Ramos (cell line): ENCODE data around the gene SMC6.

Experiments
- in situ Hi-C: fragments of 300-500 bp; cut with MboI; formaldehyde crosslinking; loops from one replicate; pipeline ENCODE4 v1.14.3; 2022; ENCODE audit warnings: low sequenced_read_pairs; ENCODE audit not compliant: unreplicated experiment

Gene SMC6

DNA sequence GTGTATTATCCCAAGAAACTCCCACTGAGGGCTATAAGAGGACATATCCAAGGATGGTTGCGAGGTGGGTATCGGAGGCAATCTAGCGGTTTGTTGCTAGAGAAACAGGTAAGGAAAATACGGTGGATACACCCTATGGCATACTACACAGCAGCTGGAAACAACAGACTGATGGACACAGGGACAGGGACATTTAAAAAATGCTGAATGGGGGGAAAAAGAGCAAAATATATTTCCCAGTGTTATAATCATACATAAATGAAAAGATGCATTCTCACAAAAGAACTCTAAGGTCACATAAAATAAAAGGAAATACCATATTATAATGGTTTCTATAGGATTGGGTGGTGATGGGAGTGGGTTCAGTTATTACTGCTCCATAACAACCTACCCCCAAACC is 95.9 kb downstream of the SMC6 start:
- in situ Hi-C loops = no loop called here

DNA sequence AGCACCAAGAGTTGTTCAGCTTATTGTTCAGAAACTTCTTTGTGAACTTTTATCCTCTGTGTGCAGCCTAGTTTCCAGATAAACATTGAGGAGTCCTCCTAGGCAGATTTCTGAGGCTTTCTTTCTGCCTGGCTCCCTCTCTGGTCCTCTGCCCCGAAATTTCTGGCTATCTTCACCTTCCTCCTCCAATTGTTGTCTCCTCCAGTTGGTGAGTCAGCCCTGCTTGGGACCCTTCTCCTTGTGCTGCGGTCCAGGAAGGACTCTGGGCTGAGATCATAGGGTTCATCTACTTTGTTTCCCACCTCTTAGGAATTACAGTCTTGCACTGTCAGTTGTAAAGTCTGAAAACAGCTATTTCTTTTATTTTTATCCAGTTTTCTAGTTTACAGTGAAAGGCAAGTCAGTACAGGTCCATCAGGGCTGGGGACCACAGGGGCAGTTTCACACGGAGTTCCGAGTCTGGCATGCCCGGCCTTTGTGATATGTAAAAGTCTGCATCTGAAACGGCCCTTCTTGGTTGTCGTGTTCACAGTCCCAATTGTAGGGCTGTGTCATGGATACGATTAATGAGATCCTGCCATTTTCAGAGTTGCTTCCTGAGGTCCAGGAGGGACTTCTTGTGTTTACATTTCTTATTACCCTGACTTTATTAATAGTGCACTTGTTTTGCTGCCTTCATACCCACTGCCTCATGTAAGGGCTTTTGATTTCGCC is 100.8 kb downstream of the SMC6 start:
- in situ Hi-C loops = no loop called here

DNA sequence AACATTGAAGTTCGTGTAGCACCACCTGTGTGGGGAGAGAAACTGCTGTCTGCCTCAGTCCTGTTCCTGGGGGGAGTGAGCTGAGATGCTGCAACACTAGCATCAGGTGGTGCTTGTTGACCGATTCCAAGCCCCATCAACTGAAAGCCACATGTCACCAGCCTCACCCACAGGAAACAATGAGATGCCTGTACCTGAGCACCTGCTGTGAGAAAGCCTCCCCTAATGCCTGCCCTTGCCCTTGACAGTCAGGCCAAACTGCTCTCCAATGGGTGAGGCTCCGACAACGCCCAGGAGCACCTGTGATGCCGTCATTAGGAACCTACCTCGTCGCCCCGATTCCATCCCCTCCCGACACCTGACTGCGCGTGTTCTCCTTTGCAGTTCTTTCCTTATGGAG is 104.6 kb downstream of the SMC6 start:
- in situ Hi-C loops = no loop called here

DNA sequence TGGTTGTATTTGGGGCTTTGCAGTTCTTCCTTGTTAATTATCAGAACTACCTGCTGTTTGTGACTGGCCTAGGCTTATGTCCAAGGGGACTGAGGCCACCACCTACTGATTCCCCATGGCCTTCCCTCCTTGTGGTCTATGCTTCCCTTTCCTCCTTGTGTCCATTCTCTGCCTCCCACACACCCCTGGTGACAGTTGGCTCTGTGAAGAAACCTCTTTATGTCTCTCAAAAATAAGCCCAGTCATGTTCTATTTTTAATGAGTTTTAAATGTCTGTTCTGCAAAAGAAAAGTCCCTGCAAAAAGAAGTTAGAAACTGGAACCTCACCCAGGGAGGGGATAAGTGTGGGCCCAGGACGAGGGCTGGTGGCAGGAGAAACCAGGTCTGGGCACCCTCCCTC is 105.0 kb downstream of the SMC6 start:
- in situ Hi-C loops = no loop called here

DNA sequence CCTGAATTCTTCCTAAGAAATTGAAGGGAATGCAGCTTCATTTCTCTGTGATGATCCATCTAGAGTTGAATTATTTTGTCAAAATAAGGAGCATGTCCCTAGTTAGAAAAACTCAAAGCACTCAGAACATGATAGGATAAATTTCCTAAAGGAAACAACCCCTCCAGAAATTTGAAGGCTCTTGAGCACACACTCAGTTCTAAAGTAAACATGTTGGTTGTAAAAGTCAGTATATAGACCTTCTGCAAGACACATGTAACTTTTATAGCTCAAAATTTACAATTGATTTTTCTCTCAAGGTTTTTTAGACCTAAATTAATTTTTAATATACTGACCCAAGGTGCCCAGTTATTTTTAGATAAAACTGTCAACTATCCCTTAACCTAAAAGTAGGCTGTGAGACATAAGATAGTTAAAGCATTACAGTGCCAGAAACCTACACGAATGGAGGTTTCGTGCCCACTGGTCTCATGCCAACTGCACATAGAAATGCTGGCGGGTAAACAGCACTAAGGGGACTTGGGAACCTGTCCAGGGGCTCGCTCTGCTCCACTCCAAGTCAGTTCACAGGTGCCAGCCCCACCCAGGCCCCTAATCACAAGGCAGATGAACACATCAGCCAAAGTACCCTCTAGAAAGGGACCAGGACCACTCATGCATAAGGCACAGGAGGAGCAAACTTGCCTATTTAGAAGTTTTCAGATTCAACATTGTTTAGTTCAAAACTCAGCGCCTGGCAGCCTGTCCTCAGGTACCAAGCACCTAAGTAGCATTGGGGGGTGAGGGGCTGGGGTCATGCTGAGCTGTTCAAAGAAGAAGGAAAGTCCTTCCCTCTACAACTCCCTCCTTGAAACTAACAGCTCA is 106.5 kb downstream of the SMC6 start:
- in situ Hi-C loops = no loop called here

DNA sequence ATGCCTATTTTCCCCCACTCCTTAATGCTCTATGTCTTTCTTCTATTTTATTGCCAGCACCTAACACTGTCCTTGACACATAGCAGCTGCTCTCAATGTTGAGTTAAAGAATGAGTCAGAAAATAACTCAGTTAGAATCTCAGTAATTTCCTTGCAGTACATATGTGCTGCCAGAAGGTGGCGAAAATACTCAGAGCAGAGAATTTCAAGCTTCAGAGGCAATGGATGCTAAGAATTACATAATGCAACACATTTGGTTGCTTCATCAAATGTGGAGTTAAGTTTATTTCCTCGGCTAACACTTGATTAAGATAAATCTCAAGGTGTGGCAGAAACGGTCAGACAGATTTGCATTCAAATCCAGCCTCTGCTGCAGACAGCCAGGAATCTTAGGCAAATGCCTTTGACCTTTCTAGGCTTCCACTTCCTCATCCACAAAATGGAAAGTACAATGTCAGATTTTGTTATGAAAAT is 107.5 kb downstream of the SMC6 start:
- in situ Hi-C loops = no loop called here

DNA sequence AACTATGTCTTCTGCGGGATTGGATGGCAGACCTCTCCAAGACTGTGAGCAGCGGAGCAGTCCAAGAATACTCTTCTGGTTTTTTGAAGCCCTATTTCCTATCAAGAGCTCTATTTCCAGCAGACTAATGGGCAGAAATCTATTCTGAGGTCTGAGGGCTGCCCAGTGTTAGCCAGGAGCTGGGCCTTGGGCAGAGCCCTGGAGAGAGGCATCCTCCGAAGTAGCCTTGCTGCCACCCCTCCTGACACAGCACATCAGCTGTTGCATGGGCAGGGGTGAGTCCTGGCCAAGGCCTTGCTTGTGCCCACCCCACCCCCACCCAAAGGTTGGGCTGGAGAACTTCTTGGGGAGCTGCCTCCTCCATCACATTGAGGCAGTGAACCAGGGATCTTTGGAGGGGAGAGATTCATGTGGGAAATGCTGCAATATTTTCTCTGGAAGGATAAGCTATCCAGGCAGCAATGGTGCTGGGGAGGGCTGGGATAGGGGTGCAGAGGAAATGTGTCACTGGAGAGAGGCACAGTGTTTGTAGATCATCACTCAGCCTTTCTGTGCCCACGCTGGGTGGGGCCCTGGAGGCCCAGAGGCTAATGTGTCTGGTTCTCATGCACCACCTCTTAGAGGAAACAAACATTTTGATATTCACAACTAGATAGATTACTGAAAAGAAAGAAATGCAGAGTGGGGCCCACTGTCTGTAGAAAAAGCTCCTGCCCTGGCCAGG is 108.5 kb downstream of the SMC6 start:
- in situ Hi-C loops = no loop called here

DNA sequence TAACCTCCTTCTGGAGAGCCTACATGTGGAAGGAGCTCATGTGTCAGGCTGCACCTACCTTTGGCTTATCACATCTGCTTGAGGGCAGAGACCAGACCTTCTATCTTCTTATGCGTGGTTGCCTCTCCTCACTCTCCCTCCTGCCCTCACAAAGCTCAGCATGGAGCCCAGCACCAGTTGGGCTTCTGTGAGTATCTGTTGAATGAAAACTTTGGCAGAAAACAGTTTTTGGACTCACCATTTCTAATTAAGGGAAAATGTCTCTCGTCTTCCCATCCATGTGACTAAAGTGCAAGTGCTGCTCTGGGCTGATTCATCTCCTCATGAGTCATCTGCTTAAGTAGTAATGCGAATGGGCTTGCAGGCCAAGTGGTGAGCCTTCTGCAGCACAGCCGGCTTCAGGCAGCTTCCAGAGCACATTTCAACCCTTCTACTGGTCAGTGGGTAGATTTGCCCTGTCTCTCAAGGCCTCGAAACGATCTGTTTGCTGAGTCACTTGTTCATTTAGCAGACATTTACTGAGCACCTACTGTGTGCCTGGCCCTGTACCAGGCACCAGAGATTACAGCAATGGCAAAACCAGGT is 110.5 kb downstream of the SMC6 start:
- in situ Hi-C loops = no loop called here

DNA sequence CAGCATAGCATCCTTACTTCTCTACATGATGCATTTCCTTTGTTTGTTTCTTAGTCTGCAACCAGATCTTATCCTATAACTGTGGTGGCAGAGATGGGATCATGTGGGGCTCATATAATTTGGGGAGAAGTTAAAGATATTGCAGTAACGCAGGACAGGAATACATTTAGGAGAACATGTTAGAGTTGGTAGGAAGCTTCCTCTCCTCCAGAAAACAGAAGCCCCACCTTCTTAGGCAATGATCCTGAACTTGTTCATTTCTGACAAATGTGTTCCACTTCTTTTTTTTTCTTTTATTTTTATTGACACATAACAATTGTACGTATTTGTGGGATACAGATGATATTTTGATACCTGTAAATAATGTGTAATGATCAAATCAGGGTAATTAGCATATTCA is 113.2 kb downstream of the SMC6 start:
- in situ Hi-C loops = no loop called here

DNA sequence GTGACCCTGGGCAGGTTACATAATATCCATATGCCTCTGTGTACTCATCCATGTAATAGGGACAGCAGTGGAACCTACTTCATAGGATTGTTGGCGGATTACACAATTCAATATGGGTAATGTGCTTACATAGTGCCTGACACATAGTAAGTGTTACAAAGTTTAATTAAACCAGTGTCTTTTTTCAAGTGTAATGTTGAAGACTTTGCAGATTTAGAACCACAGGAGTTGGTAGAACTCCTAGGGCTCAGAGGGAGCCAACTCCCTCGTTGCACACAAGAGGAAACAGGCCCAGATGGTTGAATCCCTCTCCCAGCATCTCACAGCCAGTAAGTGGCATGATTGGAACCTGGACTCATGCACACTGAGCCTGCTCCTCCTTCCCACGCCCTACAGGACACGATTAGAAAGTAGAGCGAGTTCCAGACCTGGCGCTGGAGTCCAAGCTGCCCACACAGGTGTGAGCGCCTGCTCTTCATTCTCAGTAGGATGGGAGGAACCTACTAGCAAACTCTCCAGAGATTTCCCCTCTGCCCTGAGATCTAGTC is 115.3 kb downstream of the SMC6 start:
- in situ Hi-C loops = no loop called here

DNA sequence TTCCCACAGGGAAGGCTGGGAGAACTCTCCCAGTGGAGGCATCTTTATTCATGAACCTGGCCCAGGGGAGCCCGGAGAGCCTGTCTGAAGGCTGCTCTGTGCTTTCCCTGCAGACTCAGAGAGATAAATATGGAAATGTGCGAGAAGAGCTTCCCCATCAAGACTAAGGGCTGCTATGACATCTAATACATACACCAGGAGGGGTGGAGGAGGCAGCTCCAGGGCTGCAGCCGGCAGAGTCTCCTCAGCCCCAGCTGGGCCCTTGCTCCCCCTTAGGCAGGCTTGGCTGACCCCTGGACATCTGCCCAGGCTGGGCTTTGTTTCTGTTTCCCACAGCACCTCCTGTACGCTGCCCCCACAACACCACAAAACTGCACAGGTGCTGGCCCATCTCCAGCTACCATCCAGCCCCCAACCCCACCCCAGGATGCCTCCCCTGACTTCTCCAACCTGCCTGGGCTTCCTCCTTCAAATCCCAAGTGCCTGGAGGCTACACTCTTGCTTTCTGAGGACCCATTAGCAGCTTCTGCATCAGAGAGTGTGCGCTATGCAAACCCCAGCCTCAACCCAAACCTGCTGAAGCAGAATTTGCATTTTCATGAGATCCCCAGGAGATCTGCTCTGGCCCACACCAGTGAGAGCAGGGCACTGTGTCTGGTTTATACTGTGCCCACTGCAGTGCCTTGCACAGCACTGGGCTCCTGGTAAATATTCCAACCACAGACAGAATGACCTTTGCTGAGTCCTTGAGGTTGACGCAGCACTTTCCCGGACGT is 116.3 kb downstream of the SMC6 start:
- in situ Hi-C loops = no loop called here

DNA sequence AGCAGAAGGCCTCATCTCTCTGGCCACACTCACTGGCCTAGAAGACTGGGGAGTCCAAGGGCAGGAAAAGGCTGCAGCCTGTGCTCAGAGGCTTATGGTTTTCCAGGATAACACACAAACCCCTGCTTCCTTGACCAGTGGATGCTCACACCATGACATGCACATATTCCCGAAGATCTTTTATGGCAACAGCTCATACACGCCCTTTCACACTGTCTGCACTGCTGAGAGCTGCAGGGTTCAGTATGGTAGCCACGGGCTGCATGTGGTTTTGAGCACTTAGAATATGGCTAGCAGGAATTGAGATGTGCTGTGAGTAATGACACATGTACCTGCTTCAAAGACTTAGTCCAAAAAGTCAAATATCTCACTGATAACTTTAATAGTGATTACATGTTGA is 117.4 kb downstream of the SMC6 start:
- in situ Hi-C loops = no loop called here

DNA sequence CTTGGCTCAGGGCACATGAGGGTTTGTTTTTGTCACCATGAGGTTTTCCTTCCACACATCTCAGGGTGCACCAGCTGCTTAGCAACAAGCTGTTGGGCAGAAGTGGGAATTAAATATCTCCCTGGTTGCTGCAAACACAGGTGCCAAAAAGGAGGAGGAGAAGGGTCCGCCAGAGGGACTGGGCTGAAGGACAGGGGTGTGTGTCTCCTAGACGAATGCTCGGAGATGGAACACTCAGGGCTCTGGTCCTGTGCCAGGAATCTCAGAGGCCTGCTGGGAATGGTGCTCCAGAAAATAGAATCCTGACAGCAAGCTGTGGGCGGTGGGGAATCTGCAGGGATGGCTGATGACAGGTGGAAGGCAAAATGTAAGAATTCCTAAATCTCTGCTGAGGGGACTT is 118.6 kb downstream of the SMC6 start:
- in situ Hi-C loops = no loop called here

DNA sequence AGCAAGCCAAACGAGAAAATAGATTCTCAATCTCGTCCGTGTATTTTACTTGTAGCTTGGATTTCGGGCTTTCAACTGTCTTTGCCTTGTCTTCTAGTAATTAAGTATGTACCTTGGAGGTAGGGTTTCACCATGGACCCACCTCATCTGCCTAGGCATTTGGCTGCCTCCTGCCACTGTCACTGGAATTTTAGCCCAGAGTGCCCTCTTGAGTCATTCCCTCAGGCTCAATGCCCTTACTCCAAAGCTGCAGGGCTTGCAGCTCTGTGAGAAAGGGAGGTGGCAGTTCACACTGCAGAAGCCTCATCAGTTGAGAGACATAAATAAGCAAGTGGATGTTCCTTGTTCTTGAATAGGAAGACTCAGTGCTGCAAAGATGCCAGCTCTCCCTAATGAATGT is 123.5 kb downstream of the SMC6 start:
- in situ Hi-C loops = no loop called here

DNA sequence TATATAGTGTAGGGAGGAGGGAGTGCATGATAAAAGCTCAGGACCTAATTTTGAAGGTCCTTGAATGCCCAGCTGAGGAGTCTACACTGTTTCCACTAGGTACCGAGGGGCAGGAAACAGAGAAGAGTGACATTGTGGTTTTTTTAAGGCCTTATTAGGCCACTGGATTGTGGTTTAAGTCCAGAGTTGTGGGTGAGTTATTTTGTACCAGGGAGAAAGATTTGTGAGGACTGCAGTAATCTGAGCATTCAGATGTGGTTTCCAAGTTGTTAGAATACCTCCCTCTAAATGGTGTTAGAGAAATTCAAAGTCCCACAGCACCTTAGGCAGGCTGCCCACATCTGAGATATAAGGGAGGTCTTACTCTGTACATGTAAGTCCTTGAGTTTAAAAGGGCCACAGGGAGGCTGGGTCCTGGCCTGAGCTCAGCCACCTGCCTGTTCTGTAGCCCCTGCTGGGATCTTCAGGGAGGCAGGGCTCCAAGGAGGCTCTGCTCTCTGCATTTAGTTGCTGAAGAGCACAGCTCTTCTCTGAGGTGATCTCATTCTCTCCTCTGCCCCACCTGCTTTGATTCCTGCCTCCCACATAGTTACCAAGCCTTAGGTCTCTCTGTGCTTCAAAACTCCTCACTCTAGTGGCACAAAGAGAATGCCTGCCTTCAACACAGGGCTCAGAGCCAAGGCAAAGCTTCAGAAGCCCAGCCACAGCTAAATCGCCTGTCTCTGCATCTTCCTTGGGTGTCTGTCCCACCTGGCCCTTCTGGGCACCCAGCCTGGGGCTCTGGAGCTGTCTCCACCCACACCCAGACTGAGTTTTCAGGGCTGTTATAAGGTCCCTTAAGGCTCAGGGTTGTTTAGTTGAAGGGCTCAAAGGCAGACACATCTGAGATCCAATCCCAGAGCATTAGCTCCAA is 125.0 kb downstream of the SMC6 start:
- in situ Hi-C loops = no loop called here

DNA sequence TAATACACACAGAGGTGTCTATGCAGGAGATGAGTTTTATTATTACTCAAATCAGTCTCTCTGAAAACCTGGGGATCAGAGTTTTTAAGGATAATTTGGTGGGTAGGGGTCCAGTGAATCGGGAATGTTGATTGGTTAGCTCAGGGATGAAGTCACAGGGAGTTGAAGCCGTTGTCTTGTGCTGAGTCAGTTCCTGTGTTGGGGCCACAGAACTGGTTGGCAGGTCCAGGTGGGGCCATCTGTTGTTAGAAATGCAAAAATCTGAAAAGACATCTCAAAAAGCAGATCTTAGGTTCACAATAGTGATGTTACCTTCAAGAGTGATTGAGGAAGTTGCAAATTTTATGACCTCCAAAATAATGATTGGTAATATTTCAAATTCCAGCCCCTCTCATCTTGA is 126.2 kb downstream of the SMC6 start:
- in situ Hi-C loops = no loop called here

DNA sequence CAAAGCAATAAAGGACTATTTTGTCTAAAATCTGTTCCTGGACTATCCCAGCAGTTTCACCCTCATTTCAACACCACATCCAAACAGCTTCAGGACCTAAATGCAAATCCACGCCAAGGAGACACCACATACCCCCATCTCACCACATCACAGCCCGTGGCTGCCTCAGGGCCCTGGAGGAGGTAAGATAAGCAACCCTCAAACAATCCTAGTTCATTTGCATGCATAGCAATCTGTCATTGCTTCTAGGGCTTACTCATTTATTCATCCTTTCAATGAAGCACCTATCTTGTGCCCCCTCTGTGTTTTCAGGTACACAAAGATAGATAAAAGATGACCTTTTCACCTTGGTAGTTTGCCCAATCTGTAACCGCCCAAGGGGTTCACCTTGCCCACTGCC is 126.6 kb downstream of the SMC6 start:
- in situ Hi-C loops = no loop called here

DNA sequence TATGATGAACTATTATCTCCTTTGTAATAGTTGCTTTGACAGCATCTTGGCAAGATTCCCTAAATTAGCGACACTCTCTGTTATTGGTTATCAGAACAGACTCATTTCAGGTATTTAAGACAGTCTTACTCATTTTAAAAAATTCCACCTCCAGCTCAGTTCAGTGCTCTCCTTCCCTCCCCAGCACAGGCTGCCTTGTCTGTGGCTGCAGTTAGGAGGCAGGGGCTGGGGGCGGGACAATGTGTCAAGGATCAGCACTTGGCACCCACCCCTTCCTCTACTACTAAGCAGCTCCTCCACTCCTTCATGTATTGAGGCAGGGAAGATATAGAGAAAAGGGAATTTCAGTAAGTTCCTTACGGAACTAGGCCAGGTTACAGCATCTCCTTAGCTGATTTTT is 128.2 kb downstream of the SMC6 start:
- in situ Hi-C loops = no loop called here

DNA sequence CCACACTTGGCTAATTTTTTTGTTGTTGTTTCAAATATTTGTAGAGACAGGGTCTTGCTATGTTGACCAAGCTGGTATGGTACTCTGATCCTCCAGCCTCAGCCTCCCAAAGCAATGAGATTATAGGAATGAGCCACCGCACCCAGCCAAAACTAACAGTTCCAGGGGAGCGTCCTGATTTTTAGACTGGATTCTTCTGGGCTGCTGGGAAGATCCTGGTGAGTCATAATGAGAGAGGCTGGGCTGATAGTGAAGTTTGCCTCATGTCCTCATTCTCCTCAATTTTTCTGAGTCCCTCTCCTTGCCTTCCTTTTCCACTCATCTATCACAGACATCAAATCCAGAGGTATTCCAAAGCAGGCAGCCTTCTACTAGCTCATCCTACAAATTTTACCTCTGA is 131.8 kb downstream of the SMC6 start:
- in situ Hi-C loops = no loop called here
